K562 (cell line): Measurements from ENCODE around the gene TSC1.

Experiments used
- CC2D1A ChIP-seq: fragments of 450-650 bp; IDR thresholded peaks from 2 replicates; pipeline ENCODE4 v1.6.1; 2017; ENCODE audit warnings: mild to moderate bottlenecking
- CHD1 ChIP-seq: fragments of 200-600 bp; sonication (generic); IDR thresholded peaks from one replicate; pipeline ENCODE4 v1.6.1; 2012; ENCODE audit warnings: mild to moderate bottlenecking, moderate library complexity, low read length, inconsistent platforms
- MAFK ChIP-seq: IDR thresholded peaks from 2 replicates; pipeline ENCODE4 v1.6.1; 2011; ENCODE audit warnings: low read length, improper control_type of control experiment
- NFYB ChIP-seq: IDR thresholded peaks from 2 replicates; pipeline ENCODE4 v1.6.1; 2011; ENCODE audit warnings: mild to moderate bottlenecking, moderate library complexity; ENCODE audit not compliant: insufficient read length; ENCODE audit errors: extremely low read depth
- NRF1 ChIP-seq, 2 experiments: fragments of 450-650 bp; IDR thresholded peaks in 1 of 2; conservative IDR thresholded peaks in 1 of 2; 2 replicates each; pipeline ENCODE4 v1.6.1; 2014; ENCODE audit warnings: mild to moderate bottlenecking in 2 of 2
- ZBTB7A ChIP-seq: IDR thresholded peaks from 2 replicates; pipeline ENCODE4 v1.6.1; 2011; ENCODE audit warnings: low read depth, mild to moderate bottlenecking, low read length, moderate library complexity, borderline replicate concordance; ENCODE audit not compliant: control insufficient read depth
- TF ChIP-seq, protein P1 (sequence below): fragments of 150-350 bp; IDR thresholded peaks from 2 replicates; pipeline ENCODE4 v1.6.1; 2014; ENCODE audit warnings: low read depth, mild to moderate bottlenecking, low read length, borderline replicate concordance
- TF ChIP-seq, protein P2 (sequence below), 3 experiments: IDR thresholded peaks in 2 of 3; conservative IDR thresholded peaks in 1 of 3; 2 replicates each; pipeline ENCODE4 v1.5.1; 2011 to 2012; ENCODE audit warnings: low read length in 3 of 3, mild to moderate bottlenecking in 3 of 3, control low read depth in 2 of 3, improper control_type of control experiment in 1 of 3, inconsistent platforms in 1 of 3, low read depth in 1 of 3, mixed read lengths in 1 of 3, moderate library complexity in 1 of 3; ENCODE audit not compliant: insufficient read depth in 2 of 3
- TF ChIP-seq, protein P3 (sequence below): sonication (generic); formaldehyde crosslinking; IDR thresholded peaks from 2 replicates; pipeline ENCODE4 v1.8.1; 2023; ENCODE audit warnings: mild to moderate bottlenecking, missing genetic modification reagents, moderate library complexity

DNA sequence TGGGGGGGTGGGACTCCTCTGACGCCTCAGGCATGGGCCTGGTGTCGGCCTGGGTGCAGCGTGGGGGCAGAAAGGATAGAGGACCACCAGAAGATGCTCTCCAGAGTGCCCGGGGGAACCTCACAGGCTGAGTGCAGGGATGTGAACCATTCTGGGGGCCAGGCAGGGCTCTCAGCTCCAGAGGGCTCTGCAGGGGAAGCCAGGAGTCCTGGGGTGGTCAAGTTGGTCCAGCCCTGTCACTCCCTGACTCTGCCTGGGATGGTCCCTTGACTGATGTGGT lies 40.6 kb upstream of the TSC1 start:
- no peak for TF ChIP-seq CC2D1A
- TF ChIP-seq, protein P1, sequence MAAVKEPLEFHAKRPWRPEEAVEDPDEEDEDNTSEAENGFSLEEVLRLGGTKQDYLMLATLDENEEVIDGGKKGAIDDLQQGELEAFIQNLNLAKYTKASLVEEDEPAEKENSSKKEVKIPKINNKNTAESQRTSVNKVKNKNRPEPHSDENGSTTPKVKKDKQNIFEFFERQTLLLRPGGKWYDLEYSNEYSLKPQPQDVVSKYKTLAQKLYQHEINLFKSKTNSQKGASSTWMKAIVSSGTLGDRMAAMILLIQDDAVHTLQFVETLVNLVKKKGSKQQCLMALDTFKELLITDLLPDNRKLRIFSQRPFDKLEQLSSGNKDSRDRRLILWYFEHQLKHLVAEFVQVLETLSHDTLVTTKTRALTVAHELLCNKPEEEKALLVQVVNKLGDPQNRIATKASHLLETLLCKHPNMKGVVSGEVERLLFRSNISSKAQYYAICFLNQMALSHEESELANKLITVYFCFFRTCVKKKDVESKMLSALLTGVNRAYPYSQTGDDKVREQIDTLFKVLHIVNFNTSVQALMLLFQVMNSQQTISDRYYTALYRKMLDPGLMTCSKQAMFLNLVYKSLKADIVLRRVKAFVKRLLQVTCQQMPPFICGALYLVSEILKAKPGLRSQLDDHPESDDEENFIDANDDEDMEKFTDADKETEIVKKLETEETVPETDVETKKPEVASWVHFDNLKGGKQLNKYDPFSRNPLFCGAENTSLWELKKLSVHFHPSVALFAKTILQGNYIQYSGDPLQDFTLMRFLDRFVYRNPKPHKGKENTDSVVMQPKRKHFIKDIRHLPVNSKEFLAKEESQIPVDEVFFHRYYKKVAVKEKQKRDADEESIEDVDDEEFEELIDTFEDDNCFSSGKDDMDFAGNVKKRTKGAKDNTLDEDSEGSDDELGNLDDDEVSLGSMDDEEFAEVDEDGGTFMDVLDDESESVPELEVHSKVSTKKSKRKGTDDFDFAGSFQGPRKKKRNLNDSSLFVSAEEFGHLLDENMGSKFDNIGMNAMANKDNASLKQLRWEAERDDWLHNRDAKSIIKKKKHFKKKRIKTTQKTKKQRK: no peak
- TF ChIP-seq, protein P2, sequence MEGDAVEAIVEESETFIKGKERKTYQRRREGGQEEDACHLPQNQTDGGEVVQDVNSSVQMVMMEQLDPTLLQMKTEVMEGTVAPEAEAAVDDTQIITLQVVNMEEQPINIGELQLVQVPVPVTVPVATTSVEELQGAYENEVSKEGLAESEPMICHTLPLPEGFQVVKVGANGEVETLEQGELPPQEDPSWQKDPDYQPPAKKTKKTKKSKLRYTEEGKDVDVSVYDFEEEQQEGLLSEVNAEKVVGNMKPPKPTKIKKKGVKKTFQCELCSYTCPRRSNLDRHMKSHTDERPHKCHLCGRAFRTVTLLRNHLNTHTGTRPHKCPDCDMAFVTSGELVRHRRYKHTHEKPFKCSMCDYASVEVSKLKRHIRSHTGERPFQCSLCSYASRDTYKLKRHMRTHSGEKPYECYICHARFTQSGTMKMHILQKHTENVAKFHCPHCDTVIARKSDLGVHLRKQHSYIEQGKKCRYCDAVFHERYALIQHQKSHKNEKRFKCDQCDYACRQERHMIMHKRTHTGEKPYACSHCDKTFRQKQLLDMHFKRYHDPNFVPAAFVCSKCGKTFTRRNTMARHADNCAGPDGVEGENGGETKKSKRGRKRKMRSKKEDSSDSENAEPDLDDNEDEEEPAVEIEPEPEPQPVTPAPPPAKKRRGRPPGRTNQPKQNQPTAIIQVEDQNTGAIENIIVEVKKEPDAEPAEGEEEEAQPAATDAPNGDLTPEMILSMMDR (IDR thresholded peaks at IDR 0.05 in 2 of 3, conservative IDR thresholded peaks at IDR 0.05 in 1 of 3; ENCODE audit: insufficient read depth in 2 of 3, low read depth in 1 of 3, low read length in 3 of 3): no peak
- no peak for TF ChIP-seq NRF1 (conservative IDR thresholded peaks at IDR 0.05 in 1 of 2, IDR thresholded peaks at IDR 0.05 in 1 of 2)
- no peak for TF ChIP-seq ZBTB7A
- TF ChIP-seq MAFK: no peak
- TF ChIP-seq, protein P3, sequence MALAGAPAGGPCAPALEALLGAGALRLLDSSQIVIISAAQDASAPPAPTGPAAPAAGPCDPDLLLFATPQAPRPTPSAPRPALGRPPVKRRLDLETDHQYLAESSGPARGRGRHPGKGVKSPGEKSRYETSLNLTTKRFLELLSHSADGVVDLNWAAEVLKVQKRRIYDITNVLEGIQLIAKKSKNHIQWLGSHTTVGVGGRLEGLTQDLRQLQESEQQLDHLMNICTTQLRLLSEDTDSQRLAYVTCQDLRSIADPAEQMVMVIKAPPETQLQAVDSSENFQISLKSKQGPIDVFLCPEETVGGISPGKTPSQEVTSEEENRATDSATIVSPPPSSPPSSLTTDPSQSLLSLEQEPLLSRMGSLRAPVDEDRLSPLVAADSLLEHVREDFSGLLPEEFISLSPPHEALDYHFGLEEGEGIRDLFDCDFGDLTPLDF (CRISPR knock-in tag): no peak
- no peak for TF ChIP-seq NFYB
- no peak for TF ChIP-seq CHD1
